ENCODE measurements around the gene ERCC4.

Gene ERCC4

GRCh38 chr16:13957197-13958078 is 37.5 kb downstream of the ERCC4 start:
- ChIA-PET POLR2A (interaction anchor here (0.7 to 1.3 kb wide), 4 partner anchors 11 to 56 kb away, joined by 3 to 5 read pairs (median 4); partner anchors contain the start of gene ERCC4), CTCF (interaction anchor here (1.1 kb wide), 1 partner anchor 34 kb away, joined by 3 read pairs; no protein-coding TSS in a partner anchor)
- TF ChIP-seq CTBP1 (IDR thresholded peaks at IDR 0.05; ENCODE audit: borderline replicate concordance) = no peak
- no peak for TF ChIP-seq L3MBTL2 (conservative IDR thresholded peaks at IDR 0.05)
- TF ChIP-seq ELF4 (IDR thresholded peaks at IDR 0.05) = no peak
- TF ChIP-seq NFRKB (IDR thresholded peaks at IDR 0.05) = no peak
- TF ChIP-seq SUZ12 (IDR thresholded peaks at IDR 0.05) = no peak
- no peak for TF ChIP-seq HDGF (IDR thresholded peaks at IDR 0.05; ENCODE audit: borderline replicate concordance)
- TF ChIP-seq BHLHE40 (IDR thresholded peaks at IDR 0.05; ENCODE audit: borderline replicate concordance) = no peak
- no peak for TF ChIP-seq FOXA1 (IDR thresholded peaks at IDR 0.05)
- TF ChIP-seq PKNOX1 (IDR thresholded peaks at IDR 0.05) = no peak
- no peak for TF ChIP-seq LEF1 (IDR thresholded peaks at IDR 0.05; ENCODE audit: borderline replicate concordance)
- no peak for TF ChIP-seq ARNT (IDR thresholded peaks at IDR 0.05)
- no peak for TF ChIP-seq TARDBP (IDR thresholded peaks at IDR 0.05)
- no peak for TF ChIP-seq ZNF384 (IDR thresholded peaks at IDR 0.05)
- no peak for TF ChIP-seq FOXK2 (IDR thresholded peaks at IDR 0.05)
- DNase-seq (ENCODE audit: extremely low spot score) = peak; percentile 34

- ChIA-PET CTCF (no interaction called here), POLR2A (interaction anchor here (0.7 kb wide), 1 partner anchor 22 kb away, joined by 3 read pairs; no protein-coding TSS in a partner anchor)
- no peak for DNase-seq (ENCODE audit: extremely low spot score)
- TF ChIP-seq BHLHE40 (IDR thresholded peaks at IDR 0.05; ENCODE audit: borderline replicate concordance) (no peak), FOXK2 (IDR thresholded peaks at IDR 0.05) (no peak), FOXA1 (IDR thresholded peaks at IDR 0.05) (no peak), NFRKB (IDR thresholded peaks at IDR 0.05) (no peak), CTBP1 (IDR thresholded peaks at IDR 0.05; ENCODE audit: borderline replicate concordance) (no peak), PKNOX1 (IDR thresholded peaks at IDR 0.05) (no peak), L3MBTL2 (conservative IDR thresholded peaks at IDR 0.05) (no peak), SUZ12 (IDR thresholded peaks at IDR 0.05) (no peak), LEF1 (IDR thresholded peaks at IDR 0.05; ENCODE audit: borderline replicate concordance) (no peak), ARNT (IDR thresholded peaks at IDR 0.05) (no peak), ZNF384 (IDR thresholded peaks at IDR 0.05) (no peak), SP1 (IDR thresholded peaks at IDR 0.05) (no peak), FOXM1 (IDR thresholded peaks at IDR 0.05; ENCODE audit: borderline replicate concordance) (no peak), TARDBP (IDR thresholded peaks at IDR 0.05) (no peak), HDGF (IDR thresholded peaks at IDR 0.05; ENCODE audit: borderline replicate concordance) (no peak), ELF4 (IDR thresholded peaks at IDR 0.05) (no peak)
Observed at GRCh38 chr16:13958474-13958873, 38.5 kb downstream of the ERCC4 start.

- POLR2A ChIA-PET = no interaction called here
- DNase-seq (ENCODE audit: extremely low spot score) = no peak
- TF ChIP-seq PKNOX1 (IDR thresholded peaks at IDR 0.05) = no peak
- no peak for TF ChIP-seq SUZ12 (IDR thresholded peaks at IDR 0.05)
- no peak for TF ChIP-seq NFRKB (IDR thresholded peaks at IDR 0.05)
- TF ChIP-seq ELF4 (IDR thresholded peaks at IDR 0.05) = no peak
- TF ChIP-seq SP1 (IDR thresholded peaks at IDR 0.05) = no peak
- TF ChIP-seq BHLHE40 (IDR thresholded peaks at IDR 0.05; ENCODE audit: borderline replicate concordance) = no peak
- TF ChIP-seq ARNT (IDR thresholded peaks at IDR 0.05) = no peak
- TF ChIP-seq L3MBTL2 (conservative IDR thresholded peaks at IDR 0.05) = no peak
- no peak for TF ChIP-seq CTBP1 (IDR thresholded peaks at IDR 0.05; ENCODE audit: borderline replicate concordance)
- no peak for TF ChIP-seq ZNF384 (IDR thresholded peaks at IDR 0.05)
- TF ChIP-seq FOXA1 (IDR thresholded peaks at IDR 0.05) = no peak
- TF ChIP-seq FOXK2 (IDR thresholded peaks at IDR 0.05) = no peak
- no peak for TF ChIP-seq FOXM1 (IDR thresholded peaks at IDR 0.05; ENCODE audit: borderline replicate concordance)
- no peak for TF ChIP-seq LEF1 (IDR thresholded peaks at IDR 0.05; ENCODE audit: borderline replicate concordance)
- TF ChIP-seq TARDBP (IDR thresholded peaks at IDR 0.05) = no peak
- TF ChIP-seq HDGF (IDR thresholded peaks at IDR 0.05; ENCODE audit: borderline replicate concordance) = no peak
- CTCF ChIA-PET = interaction anchor here (0.6 kb wide), 1 partner anchor 419 kb away, joined by 5 read pairs; no protein-coding TSS in a partner anchor
Observed at GRCh38 chr16:13959626-13960025, 39.7 kb downstream of the ERCC4 start.

- ChIA-PET CTCF (no interaction called here), POLR2A (no interaction called here)
- no peak for TF ChIP-seq SUZ12 (IDR thresholded peaks at IDR 0.05)
- TF ChIP-seq L3MBTL2 (conservative IDR thresholded peaks at IDR 0.05) = no peak
- TF ChIP-seq ZNF384 (IDR thresholded peaks at IDR 0.05) = no peak
- no peak for TF ChIP-seq BHLHE40 (IDR thresholded peaks at IDR 0.05; ENCODE audit: borderline replicate concordance)
- TF ChIP-seq FOXM1 (IDR thresholded peaks at IDR 0.05; ENCODE audit: borderline replicate concordance) = no peak
- no peak for TF ChIP-seq TARDBP (IDR thresholded peaks at IDR 0.05)
- DNase-seq (ENCODE audit: extremely low spot score) = peak; percentile 14
Observed at GRCh38 chr16:13961099-13961811, 41.3 kb downstream of the ERCC4 start.

GRCh38 chr16:13962232-13962631 is 42.3 kb downstream of the ERCC4 start:
- DNase-seq (ENCODE audit: extremely low spot score) = no peak
- no peak for TF ChIP-seq PKNOX1 (IDR thresholded peaks at IDR 0.05)
- TF ChIP-seq L3MBTL2 (conservative IDR thresholded peaks at IDR 0.05) = no peak
- TF ChIP-seq ZNF384 (IDR thresholded peaks at IDR 0.05) = no peak
- no peak for TF ChIP-seq NFRKB (IDR thresholded peaks at IDR 0.05)
- TF ChIP-seq TARDBP (IDR thresholded peaks at IDR 0.05) = no peak
- no peak for TF ChIP-seq ELF4 (IDR thresholded peaks at IDR 0.05)
- POLR2A ChIA-PET = interaction anchor here (0.6 kb wide), 1 partner anchor 15 kb away, joined by 3 read pairs; no protein-coding TSS in a partner anchor

More at GRCh38 chr16:13962232-13962631, 42.3 kb downstream of the ERCC4 start:
- CTCF ChIA-PET = no interaction called here

Data from HEK293T (cell line).